Measurements from ENCODE around the gene TSHZ1.

The TSHZ1 gene

DNA sequence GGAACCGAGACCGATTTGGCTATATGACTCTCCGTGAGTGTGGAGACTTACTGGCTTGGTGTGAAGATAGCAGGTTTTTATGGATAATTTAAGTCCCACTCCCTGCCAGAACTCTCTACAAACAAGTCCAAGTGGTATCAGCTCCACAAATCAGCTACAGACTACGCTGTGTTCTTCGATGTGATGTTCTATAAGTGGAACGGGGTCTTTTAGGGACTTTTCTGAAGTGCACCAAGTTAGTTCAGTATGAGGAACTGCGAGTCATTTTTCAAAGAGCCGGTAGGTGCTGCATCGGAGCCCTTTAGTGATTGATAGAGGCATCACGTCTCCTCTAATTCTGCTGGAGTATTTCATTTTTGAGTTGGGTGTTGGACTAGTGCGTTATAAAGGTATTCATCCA, 107.1 kb downstream of the TSHZ1 start:
- DNase-seq (ENCODE audit: low read depth, low spot score) = no peak
- no peak overlapping the region for H3K4me3 ChIP-seq (ENCODE audit: low read depth, low read length)
- CTCF ChIA-PET = interaction anchor here (1.2 kb wide), 1 partner anchor 23 kb away, joined by 3 read pairs; no protein-coding TSS in a partner anchor
- TF ChIP-seq, protein P1, sequence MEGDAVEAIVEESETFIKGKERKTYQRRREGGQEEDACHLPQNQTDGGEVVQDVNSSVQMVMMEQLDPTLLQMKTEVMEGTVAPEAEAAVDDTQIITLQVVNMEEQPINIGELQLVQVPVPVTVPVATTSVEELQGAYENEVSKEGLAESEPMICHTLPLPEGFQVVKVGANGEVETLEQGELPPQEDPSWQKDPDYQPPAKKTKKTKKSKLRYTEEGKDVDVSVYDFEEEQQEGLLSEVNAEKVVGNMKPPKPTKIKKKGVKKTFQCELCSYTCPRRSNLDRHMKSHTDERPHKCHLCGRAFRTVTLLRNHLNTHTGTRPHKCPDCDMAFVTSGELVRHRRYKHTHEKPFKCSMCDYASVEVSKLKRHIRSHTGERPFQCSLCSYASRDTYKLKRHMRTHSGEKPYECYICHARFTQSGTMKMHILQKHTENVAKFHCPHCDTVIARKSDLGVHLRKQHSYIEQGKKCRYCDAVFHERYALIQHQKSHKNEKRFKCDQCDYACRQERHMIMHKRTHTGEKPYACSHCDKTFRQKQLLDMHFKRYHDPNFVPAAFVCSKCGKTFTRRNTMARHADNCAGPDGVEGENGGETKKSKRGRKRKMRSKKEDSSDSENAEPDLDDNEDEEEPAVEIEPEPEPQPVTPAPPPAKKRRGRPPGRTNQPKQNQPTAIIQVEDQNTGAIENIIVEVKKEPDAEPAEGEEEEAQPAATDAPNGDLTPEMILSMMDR (IDR thresholded peaks at IDR 0.05; ENCODE audit: insufficient read depth, low read length, missing control alignments) = no peak
- POLR2A ChIA-PET = no interaction called here

DNA sequence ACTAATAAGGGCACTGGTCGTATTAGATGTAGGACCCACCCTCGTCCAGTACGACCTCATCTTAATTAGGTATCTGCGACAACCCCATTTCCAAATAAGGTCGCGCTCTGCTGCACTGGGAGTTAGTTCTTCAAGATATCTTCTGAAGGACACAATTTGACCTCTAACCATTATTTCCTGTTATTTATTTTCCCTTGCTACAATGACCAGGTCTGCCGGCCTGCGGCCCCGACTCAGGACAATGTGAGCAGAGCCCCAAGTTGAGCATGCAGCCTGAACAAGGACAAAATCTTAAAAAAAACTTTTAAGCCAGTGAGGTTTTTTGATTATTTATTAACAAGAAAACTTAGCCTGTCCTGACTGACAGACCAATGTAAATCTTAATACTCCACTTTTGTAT, 109.3 kb downstream of the TSHZ1 start:
- H3K4me3 ChIP-seq (ENCODE audit: low read depth, low read length) = no peak overlapping the region
- ChIA-PET POLR2A (no interaction called here), CTCF (no interaction called here)
- no peak for DNase-seq (ENCODE audit: low read depth, low spot score)
- TF ChIP-seq, protein P1 (IDR thresholded peaks at IDR 0.05; ENCODE audit: insufficient read depth, low read length, missing control alignments) = no peak

DNA sequence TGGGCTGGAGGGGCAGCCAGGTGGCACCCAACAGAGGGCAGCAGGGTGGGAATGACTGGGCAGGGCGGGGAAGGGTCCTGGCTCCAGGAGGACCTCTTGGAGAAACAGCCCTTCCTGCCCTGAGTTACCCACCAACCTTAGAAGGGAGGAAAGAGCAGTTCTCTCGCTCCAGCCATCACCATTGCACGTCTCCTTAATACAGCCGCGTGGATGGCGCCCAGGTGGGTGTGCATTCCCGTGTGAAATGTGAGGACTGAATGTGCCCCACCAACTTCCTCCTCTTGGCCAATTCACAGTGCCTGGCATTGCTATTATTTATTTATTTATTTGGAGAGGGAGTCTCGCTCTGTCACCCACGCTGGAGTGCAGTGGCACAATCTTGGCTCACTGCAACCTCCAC, 109.9 kb downstream of the TSHZ1 start:
- no peak for DNase-seq (ENCODE audit: low read depth, low spot score)
- CTCF ChIA-PET = no interaction called here
- H3K4me3 ChIP-seq (ENCODE audit: low read depth, low read length) = no peak overlapping the region
- POLR2A ChIA-PET = no interaction called here
- TF ChIP-seq, protein P1 (IDR thresholded peaks at IDR 0.05; ENCODE audit: insufficient read depth, low read length, missing control alignments) = no peak

DNA sequence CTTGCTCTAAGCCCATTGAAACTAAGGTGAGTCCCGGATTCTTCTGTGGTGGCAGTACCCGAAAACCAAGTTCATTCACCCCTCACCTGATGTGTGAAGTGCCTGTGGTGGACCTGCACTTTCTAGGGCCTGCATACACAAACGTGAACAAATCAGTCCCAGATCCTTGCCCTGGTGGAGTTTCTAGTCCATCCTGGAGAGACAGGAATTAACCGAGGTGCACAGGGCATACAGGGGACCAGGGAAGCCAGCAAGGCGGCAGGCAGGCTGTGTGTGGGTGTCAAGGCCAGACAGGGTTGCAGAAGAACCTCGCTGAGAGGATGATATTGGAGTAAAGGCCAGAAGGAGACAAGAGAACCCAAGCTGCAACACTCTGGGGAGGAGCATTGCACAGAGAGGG, 110.8 kb downstream of the TSHZ1 start:
- DNase-seq (ENCODE audit: low read depth, low spot score) = no peak
- CTCF ChIA-PET = no interaction called here
- POLR2A ChIA-PET = no interaction called here
- TF ChIP-seq, protein P1 (IDR thresholded peaks at IDR 0.05; ENCODE audit: insufficient read depth, low read length, missing control alignments) = no peak
- H3K4me3 ChIP-seq (ENCODE audit: low read depth, low read length) = no peak overlapping the region

DNA sequence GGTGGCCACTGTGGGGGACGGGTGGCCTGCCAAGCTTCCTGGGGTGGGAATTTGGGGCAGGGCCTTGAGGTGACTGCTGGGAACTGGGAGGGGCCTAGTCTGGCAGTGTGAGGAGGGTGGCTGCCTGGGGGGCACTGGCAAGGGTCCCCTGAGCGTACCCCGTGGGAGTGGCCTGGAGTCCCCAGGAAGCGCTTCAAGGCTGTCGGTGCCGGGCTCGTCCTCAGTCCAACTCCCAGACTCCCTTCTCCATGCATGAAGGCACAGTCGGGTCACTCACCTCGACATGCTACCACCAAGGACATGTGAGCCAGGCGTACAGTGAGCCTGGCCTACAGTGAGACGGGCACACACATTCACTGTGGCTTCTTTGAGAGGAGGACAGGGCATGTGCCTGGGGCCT, 111.6 kb downstream of the TSHZ1 start:
- TF ChIP-seq, protein P1 (IDR thresholded peaks at IDR 0.05; ENCODE audit: insufficient read depth, low read length, missing control alignments) = no peak
- ChIA-PET CTCF (no interaction called here), POLR2A (no interaction called here)
- no peak for DNase-seq (ENCODE audit: low read depth, low spot score)
- H3K4me3 ChIP-seq (ENCODE audit: low read depth, low read length) = no peak overlapping the region

DNA sequence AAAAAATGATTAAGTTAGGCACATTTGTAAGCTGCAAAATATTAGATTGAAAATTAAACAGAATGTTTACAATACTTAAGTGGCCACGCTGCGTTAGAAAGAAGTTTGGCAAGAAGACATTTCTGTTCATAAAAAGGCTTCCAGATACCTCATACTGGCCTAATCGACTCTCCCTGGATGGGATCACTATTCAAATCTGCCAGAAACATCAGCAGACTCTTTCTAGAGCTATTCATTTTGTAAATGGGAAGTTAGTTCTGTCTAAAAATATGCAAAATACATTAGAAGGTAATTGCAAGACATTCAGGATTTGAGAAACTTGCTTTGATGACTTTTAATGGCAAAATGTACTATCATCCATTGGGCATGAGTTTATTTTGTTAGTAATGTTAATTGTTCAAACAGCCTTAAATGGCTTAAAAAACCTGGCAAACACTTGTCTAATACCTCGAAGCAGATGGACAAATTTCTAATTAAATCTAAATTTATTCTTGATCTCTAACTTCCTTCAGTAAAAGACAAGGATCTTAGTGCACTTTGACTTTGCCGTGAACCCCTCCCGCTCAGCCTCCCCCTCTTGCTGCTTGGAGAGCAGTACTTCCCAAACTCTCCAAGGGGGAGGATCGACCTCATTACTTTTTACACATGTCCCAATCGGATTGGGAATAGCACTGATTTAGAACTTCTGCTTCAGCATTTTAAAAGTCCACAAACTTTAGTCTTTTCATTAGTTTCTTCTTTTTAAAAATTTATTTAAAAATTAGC, 113.4 kb downstream of the TSHZ1 start:
- no peak for DNase-seq (ENCODE audit: low read depth, low spot score)
- H3K4me3 ChIP-seq (ENCODE audit: low read depth, low read length) = no peak overlapping the region
- CTCF ChIA-PET = no interaction called here
- TF ChIP-seq, protein P1 (IDR thresholded peaks at IDR 0.05; ENCODE audit: insufficient read depth, low read length, missing control alignments) = no peak
- POLR2A ChIA-PET = no interaction called here
